NT2/D1 (cell line): ENCODE measurements around the gene CDH4.

ENCODE experiments used
- SUZ12 ChIP-seq: IDR thresholded peaks from 2 replicates; pipeline ENCODE4 v1.6.1; 2011; ENCODE audit not compliant: insufficient read length, insufficient read depth; ENCODE audit errors: extremely low read depth
- YY1 ChIP-seq: IDR thresholded peaks from 2 replicates; pipeline ENCODE4 v1.6.1; 2011; ENCODE audit not compliant: insufficient read length, insufficient read depth
- ZNF274 ChIP-seq: IDR thresholded peaks from 2 replicates; pipeline ENCODE4 v1.6.1; 2011; ENCODE audit warnings: mild to moderate bottlenecking, low read depth, low read length

GRCh38 chr20:61538183-61538942, 286.3 kb downstream of the CDH4 start:
- TF ChIP-seq ZNF274 (no peak), SUZ12 (no peak), YY1 (no peak)
